Mesendoderm (in vitro differentiated cells): ENCODE data around the gene ATP11C.

Experiments used
- DNase-seq: peaks from one replicate; pipeline ENCODE4 v3.0.0; 2013
- H2AK5ac ChIP-seq: 2 replicates; pipeline ENCODE4 v1.6.1; 2013; ENCODE audit warnings: low read length, inconsistent platforms
- H2BK120ac ChIP-seq: 2 replicates; pipeline ENCODE4 v1.6.1; 2013; ENCODE audit warnings: low read depth, mild to moderate bottlenecking, low read length, moderate library complexity, mixed read lengths
- H2BK15ac ChIP-seq: replicated peaks from 2 replicates; pipeline ENCODE4 v1.6.1; 2013; ENCODE audit warnings: low read depth, mild to moderate bottlenecking, moderate library complexity
- H2BK5ac ChIP-seq: 2 replicates; pipeline ENCODE4 v1.6.1; 2013; ENCODE audit warnings: low read length, inconsistent platforms
- H3K18ac ChIP-seq: 2 replicates; pipeline ENCODE4 v1.6.1; 2013; ENCODE audit warnings: mild to moderate bottlenecking, low read length, mixed read lengths
- H3K23ac ChIP-seq: one replicate; pipeline ENCODE4 v1.6.1; 2013; ENCODE audit warnings: low read length
- H3K27ac ChIP-seq: 2 replicates; pipeline ENCODE4 v1.5.1; 2013; ENCODE audit warnings: low read depth, mild to moderate bottlenecking, inconsistent platforms, low read length, moderate library complexity
- H3K27me3 ChIP-seq: 2 replicates; pipeline ENCODE4 v1.6.1; 2013; ENCODE audit warnings: low read length, control low read depth, mild to moderate bottlenecking, inconsistent platforms; ENCODE audit not compliant: insufficient read depth, poor library complexity
- H3K36me3 ChIP-seq: 2 replicates; pipeline ENCODE4 v1.6.1; 2013; ENCODE audit warnings: low read length, inconsistent platforms; ENCODE audit not compliant: control insufficient read depth, insufficient read depth
- H3K4ac ChIP-seq: one replicate; pipeline ENCODE4 v1.6.1; 2013; ENCODE audit warnings: low read depth, mild to moderate bottlenecking, low read length, moderate library complexity
- H3K4me1 ChIP-seq: 2 replicates; pipeline ENCODE4 v1.6.1; 2013; ENCODE audit warnings: low read depth, low read length, inconsistent platforms; ENCODE audit not compliant: control insufficient read depth
- H3K4me2 ChIP-seq: 2 replicates; pipeline ENCODE4 v1.6.1; 2013; ENCODE audit warnings: low read length
- H3K4me3 ChIP-seq: 2 replicates; pipeline ENCODE4 v1.5.1; 2013; ENCODE audit warnings: mild to moderate bottlenecking, low read length
- H3K56ac ChIP-seq: one replicate; pipeline ENCODE4 v1.6.1; 2013; ENCODE audit warnings: low read length
- H3K79me1 ChIP-seq: 2 replicates; pipeline ENCODE4 v1.6.1; 2013; ENCODE audit warnings: low read length, inconsistent platforms
- H3K79me2 ChIP-seq: 2 replicates; pipeline ENCODE4 v1.6.1; 2013; ENCODE audit warnings: mild to moderate bottlenecking, low read length; ENCODE audit not compliant: control insufficient read depth, insufficient read depth
- H3K9ac ChIP-seq: 2 replicates; pipeline ENCODE4 v1.6.1; 2013; ENCODE audit warnings: low read length, inconsistent platforms
- H4K5ac ChIP-seq: one replicate; pipeline ENCODE4 v1.6.1; 2013; ENCODE audit warnings: low read length
- H4K8ac ChIP-seq: one replicate; pipeline ENCODE4 v1.6.1; 2013; ENCODE audit warnings: low read depth, mild to moderate bottlenecking, control low read depth, low read length, moderate library complexity
- WGBS: extraction: QIAGEN DNeasy Blood & Tissue Kit; methylation state at CpG from one replicate; pipeline ENCODE4 v1.1.7; 2013; ENCODE audit warnings: low lambda C conversion rate, missing lambda C conversion rate; ENCODE audit not compliant: insufficient coverage; ENCODE audit errors: extremely low coverage; 5-methylcytosine and 5-hydroxymethylcytosine counted together

The ATP11C gene

DNA sequence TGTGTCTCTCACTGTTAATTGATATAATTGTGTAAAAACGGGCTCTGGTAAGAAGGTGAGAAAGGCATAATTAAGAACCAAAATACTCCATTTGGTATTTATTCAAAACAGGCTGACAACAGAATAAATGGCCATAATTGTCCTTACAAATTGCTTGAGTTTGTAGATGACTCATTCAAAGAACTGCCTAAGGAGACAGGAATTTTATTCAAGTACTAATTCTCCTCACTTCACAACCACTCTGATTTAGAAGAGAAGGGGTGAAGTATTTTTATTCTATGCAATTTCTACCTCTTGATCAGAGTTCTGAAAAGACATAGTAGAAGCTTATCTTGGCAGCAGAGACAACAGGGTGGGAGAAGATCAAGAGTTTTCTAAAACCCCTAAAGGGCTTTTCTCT lies 43.1 kb downstream of the ATP11C start:
- no CpG with 5 or more reads among the region's 1 CpG for WGBS
- H3K36me3 ChIP-seq: no peaks in the 10 kb centered on the region

DNA sequence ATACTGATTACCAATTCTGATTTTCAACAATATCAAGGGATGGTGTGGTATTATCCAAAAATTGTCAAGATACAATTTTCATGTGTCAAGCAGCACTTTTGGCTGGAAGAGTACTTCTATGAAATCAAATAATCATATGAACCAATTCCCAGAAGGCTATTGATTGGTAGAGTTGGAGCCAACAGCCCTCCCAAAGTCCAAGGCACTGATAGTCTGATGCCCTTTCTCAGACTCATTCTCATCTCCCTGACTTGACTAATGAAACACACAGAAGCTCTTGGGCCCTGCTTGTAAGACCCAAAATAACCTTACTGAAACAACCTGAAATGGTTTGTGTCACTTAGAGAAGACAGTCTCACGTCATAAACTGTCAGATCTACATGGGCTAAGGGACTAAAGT lies 48.9 kb downstream of the ATP11C start:
- Histone ChIP-seq H2BK120ac (no peak overlapping the region), H3K18ac (no peak overlapping the region), H3K27ac (no peak overlapping the region), H3K79me2 (peaks cover 16% of the 10 kb centered on the region), H3K56ac (no peak overlapping the region), H2BK15ac (no peak overlapping the region), H3K79me1 (no peaks in the 10 kb centered on the region), H3K27me3 (no peaks in the 10 kb centered on the region), H3K4me1 (no peaks in the 10 kb centered on the region), H2BK5ac (no peak overlapping the region), H3K9ac (no peak overlapping the region), H4K8ac (no peak overlapping the region), H2AK5ac (no peak overlapping the region), H3K4me3 (no peak overlapping the region), H3K23ac (no peak overlapping the region), H3K4me2 (no peak overlapping the region), H3K4ac (no peak overlapping the region), H4K5ac (no peak overlapping the region), H3K36me3 (no peaks in the 10 kb centered on the region)
- DNase-seq: no peak
- WGBS: no CpG with 5 or more reads among the region's 1 CpG

More for the DNA sequence above, 43.1 kb downstream of the ATP11C start:
- Histone ChIP-seq H3K4ac (no peak overlapping the region), H3K79me2 (peaks cover 22% of the 10 kb centered on the region), H3K27ac (no peak overlapping the region), H3K23ac (no peak overlapping the region), H3K9ac (no peak overlapping the region), H4K5ac (no peak overlapping the region), H4K8ac (no peak overlapping the region), H3K4me1 (no peaks in the 10 kb centered on the region), H2BK5ac (no peak overlapping the region), H3K79me1 (no peaks in the 10 kb centered on the region), H3K4me2 (no peak overlapping the region), H2BK15ac (no peak overlapping the region), H2BK120ac (no peak overlapping the region), H3K56ac (no peak overlapping the region), H3K4me3 (no peak overlapping the region), H3K27me3 (no peaks in the 10 kb centered on the region), H3K18ac (no peak overlapping the region), H2AK5ac (no peak overlapping the region)
- DNase-seq: peak; percentile 38

DNA sequence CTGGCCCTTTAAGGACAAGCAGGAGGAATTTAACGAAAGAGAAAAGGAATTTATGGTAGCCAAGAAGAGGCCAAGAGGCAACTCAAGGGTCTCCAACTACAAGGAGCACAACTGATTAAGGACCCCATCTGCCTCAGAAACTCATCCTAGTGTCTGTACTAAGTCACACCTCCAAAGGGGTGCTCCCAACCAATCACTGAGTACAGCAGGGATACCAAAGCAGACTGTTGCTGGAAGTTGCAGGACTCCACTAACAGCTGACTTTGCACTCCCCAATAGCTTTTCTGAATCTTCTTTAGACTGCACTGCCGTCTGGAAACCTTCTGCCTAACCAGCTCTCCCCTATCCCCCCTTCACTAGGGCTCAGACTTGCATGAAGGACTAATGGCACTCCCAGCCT lies 50.6 kb downstream of the ATP11C start:
- no peak overlapping the region for H4K5ac ChIP-seq
- H3K23ac ChIP-seq: no peak overlapping the region
- no CpG with 5 or more reads among the region's 2 CpGs for WGBS
- H2AK5ac ChIP-seq: no peak overlapping the region
- H3K36me3 ChIP-seq: no peaks in the 10 kb centered on the region
- no peaks in the 10 kb centered on the region for H3K27me3 ChIP-seq
- H3K27ac ChIP-seq: no peak overlapping the region
- DNase-seq: no peak
- no peak overlapping the region for H4K8ac ChIP-seq
- H3K9ac ChIP-seq: no peak overlapping the region
- no peak overlapping the region for H3K56ac ChIP-seq
- no peak overlapping the region for H2BK120ac ChIP-seq
- no peak overlapping the region for H3K4ac ChIP-seq
- H2BK5ac ChIP-seq: no peak overlapping the region
- H3K4me2 ChIP-seq: no peak overlapping the region
- H3K79me2 ChIP-seq: peaks cover 21% of the 10 kb centered on the region
- H2BK15ac ChIP-seq: no peak overlapping the region
- H3K79me1 ChIP-seq: no peaks in the 10 kb centered on the region
- H3K18ac ChIP-seq: no peak overlapping the region
- H3K4me3 ChIP-seq: no peak overlapping the region
- no peaks in the 10 kb centered on the region for H3K4me1 ChIP-seq

DNA sequence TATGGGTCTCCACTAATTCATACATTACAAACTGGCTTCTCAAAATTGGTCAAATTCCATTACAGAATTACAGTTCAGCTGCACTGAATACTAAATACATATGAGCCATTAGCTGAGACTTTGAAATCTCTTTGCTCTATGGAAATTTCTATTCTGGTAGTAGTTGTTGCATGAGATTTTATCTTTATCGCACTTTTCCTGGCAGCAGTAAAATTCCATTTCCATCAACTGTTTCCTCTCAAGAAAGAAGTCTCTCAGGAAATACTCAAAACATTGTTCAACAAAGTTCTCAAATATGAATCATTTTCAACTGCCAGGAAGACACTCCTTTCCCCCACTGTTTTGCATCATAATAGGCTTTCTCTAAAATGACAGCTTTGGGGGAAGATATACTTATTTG lies 51.3 kb downstream of the ATP11C start:
- Histone ChIP-seq H3K27me3 (no peaks in the 10 kb centered on the region), H3K4me3 (no peak overlapping the region), H3K4ac (no peak overlapping the region), H3K18ac (no peak overlapping the region), H3K23ac (no peak overlapping the region), H3K9ac (no peak overlapping the region), H2AK5ac (no peak overlapping the region), H3K4me2 (no peak overlapping the region), H3K79me1 (no peaks in the 10 kb centered on the region), H3K27ac (no peak overlapping the region), H2BK15ac (no peak overlapping the region), H3K79me2 (peaks cover 19% of the 10 kb centered on the region), H4K8ac (no peak overlapping the region), H3K36me3 (no peaks in the 10 kb centered on the region), H3K56ac (no peak overlapping the region), H3K4me1 (no peaks in the 10 kb centered on the region), H2BK5ac (no peak overlapping the region), H2BK120ac (no peak overlapping the region), H4K5ac (no peak overlapping the region)
- no CpG with 5 or more reads among the region's 1 CpG for WGBS
- no peak for DNase-seq

DNA sequence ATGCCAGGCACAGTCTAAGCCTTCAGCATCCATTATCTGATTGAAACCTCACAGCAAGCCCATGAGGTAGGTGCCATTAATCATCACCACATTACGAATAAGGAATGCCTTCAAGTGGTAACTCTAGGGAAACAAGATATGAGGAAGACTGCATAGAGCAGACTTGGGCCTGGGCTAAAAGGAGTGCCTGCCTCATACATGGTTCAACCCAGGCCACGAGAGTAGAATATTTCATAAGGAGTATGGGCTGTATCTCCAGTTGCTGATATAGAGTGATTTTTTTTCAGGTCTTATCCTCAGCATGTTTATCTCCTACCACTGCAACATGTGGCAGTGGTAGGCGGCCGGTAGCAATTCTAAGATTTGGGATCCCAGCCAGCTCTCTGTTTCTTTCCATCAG lies 51.7 kb downstream of the ATP11C start:
- no peak overlapping the region for H2AK5ac ChIP-seq
- H3K4me1 ChIP-seq: no peaks in the 10 kb centered on the region
- no peak overlapping the region for H4K8ac ChIP-seq
- no CpG with 5 or more reads among the region's 4 CpGs for WGBS
- H3K9ac ChIP-seq: no peak overlapping the region
- H2BK15ac ChIP-seq: no peak overlapping the region
- no peak overlapping the region for H4K5ac ChIP-seq
- peak; percentile 32 for DNase-seq
- H3K79me2 ChIP-seq: peaks cover 19% of the 10 kb centered on the region
- no peak overlapping the region for H3K4me3 ChIP-seq
- no peak overlapping the region for H2BK5ac ChIP-seq
- no peak overlapping the region for H3K18ac ChIP-seq
- no peak overlapping the region for H3K4me2 ChIP-seq
- no peak overlapping the region for H3K23ac ChIP-seq
- no peak overlapping the region for H3K27ac ChIP-seq
- H3K36me3 ChIP-seq: no peaks in the 10 kb centered on the region
- H3K4ac ChIP-seq: peak overlapping the region; percentile 36
- H3K27me3 ChIP-seq: no peaks in the 10 kb centered on the region
- no peak overlapping the region for H3K56ac ChIP-seq
- no peaks in the 10 kb centered on the region for H3K79me1 ChIP-seq
- H2BK120ac ChIP-seq: no peak overlapping the region

DNA sequence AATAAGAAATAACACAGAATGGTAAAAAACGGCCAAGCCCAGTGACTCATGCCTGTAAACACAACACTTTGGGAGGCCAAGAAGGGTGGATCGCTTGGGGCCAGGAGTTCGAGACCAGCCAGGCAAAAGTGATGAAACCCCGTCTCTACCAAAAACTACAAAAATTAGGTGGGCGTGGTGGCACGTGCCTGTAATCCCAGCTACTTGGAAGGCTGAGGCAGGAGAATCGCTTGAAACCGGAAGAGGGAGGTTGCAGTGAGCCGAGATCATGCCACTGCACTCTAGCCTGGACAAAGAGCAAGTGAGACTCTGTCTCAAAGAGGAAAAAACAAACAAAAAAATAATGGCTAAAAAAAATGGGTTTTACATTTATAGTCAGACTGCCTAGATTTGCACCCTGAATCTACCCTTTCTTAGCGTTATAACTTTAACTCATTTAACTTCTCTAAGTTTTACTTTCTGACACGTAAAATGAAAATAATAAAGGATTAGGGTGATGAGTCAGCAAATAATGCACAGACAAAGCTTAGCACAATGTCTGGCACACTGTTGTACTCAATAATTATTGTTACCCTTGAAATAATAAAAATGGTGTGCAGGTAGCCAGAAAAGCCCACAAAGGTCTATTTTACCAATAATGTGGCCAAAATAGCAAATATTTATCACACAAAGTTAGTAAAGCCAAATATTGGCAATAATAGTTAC lies 55.0 kb downstream of the ATP11C start:
- H2BK15ac ChIP-seq: no peak overlapping the region
- H3K4me1 ChIP-seq: no peaks in the 10 kb centered on the region
- no peak overlapping the region for H3K23ac ChIP-seq
- no peak for DNase-seq
- no peak overlapping the region for H3K4me3 ChIP-seq
- H2BK5ac ChIP-seq: no peak overlapping the region
- WGBS: no CpG with 5 or more reads among the region's 11 CpGs
- H3K36me3 ChIP-seq: no peaks in the 10 kb centered on the region
- H3K79me2 ChIP-seq: peaks cover 11% of the 10 kb centered on the region
- no peaks in the 10 kb centered on the region for H3K79me1 ChIP-seq
- H3K9ac ChIP-seq: no peak overlapping the region
- no peak overlapping the region for H4K8ac ChIP-seq
- no peak overlapping the region for H3K4ac ChIP-seq
- no peak overlapping the region for H3K4me2 ChIP-seq
- no peak overlapping the region for H4K5ac ChIP-seq
- H3K56ac ChIP-seq: no peak overlapping the region
- H2BK120ac ChIP-seq: no peak overlapping the region
- no peak overlapping the region for H3K27ac ChIP-seq
- no peaks in the 10 kb centered on the region for H3K27me3 ChIP-seq
- H2AK5ac ChIP-seq: no peak overlapping the region
- no peak overlapping the region for H3K18ac ChIP-seq
